PC-9 (cell line): ENCODE data around the gene DNASE1L1. TPM values are rescaled to one million over a fixed set of nuclear protein-coding genes. Genes with fewer than 3 reads are reported as not detected.

ENCODE experiments used
- BruUV-seq: library from RNA; stranded (reverse); fragments of 400-500 nt; replicated peaks from 2 replicates; lab custom pipeline; 2021; lab: Mats Ljungman, UMichigan
- CTCF ChIA-PET: fragments of 300-600 bp; sonication (Branson Sonifier 250); formaldehyde crosslinking; loops from one replicate; lab custom pipeline; 2022; ENCODE audit warnings: antibody characterized with exemption; lab: Charles Lee
- POLR2A ChIA-PET: fragments of 300-600 bp; sonication (Branson Sonifier 250); formaldehyde crosslinking; loops from one replicate; lab custom pipeline; 2022; ENCODE audit warnings: antibody characterized with exemption; ENCODE audit not compliant: unreplicated experiment; lab: Charles Lee
- DNase-seq, 2 experiments: peaks; one replicate each; pipeline versions ENCODE4 v3.0.0 to v3.0.0-alpha.2; 2015 to 2022; ENCODE audit warnings: mixed read lengths in 1 of 2
- H2AFZ ChIP-seq: fragments of 200-600 bp; sonication (generic); 2 replicates; pipeline ENCODE4 v1.8.1; 2017; ENCODE audit warnings: antibody characterized with exemption
- H3F3A ChIP-seq: fragments of 200-600 bp; sonication (generic); 2 replicates; pipeline ENCODE4 v1.8.1; 2017; ENCODE audit warnings: antibody characterized with exemption, mild to moderate bottlenecking, low read depth; ENCODE audit not compliant: insufficient read depth
- H3K27ac ChIP-seq: fragments of 200-600 bp; sonication (generic); 2 replicates; pipeline ENCODE4 v1.6.1; 2016; ENCODE audit warnings: mixed run types
- H3K27me3 ChIP-seq: fragments of 200-600 bp; sonication (generic); 2 replicates; pipeline ENCODE4 v1.6.1; 2016; ENCODE audit warnings: low read depth, mixed run types; ENCODE audit not compliant: insufficient read depth
- H3K36me3 ChIP-seq: fragments of 200-600 bp; sonication (generic); 2 replicates; pipeline ENCODE4 v1.6.1; 2016; ENCODE audit warnings: low read depth, mixed run types
- H3K4me1 ChIP-seq: fragments of 200-600 bp; sonication (generic); replicated peaks from 2 replicates; pipeline ENCODE4 v1.6.1; 2016; ENCODE audit warnings: mixed run types; ENCODE audit not compliant: insufficient read depth
- H3K4me2 ChIP-seq: fragments of 200-600 bp; sonication (generic); 2 replicates; pipeline ENCODE4 v1.6.1; 2017; ENCODE audit warnings: mixed run types
- H3K4me3 ChIP-seq: fragments of 200-600 bp; sonication (generic); 2 replicates; pipeline ENCODE4 v1.6.1; 2016; ENCODE audit warnings: mixed run types
- H3K79me2 ChIP-seq: fragments of 200-600 bp; sonication (generic); 2 replicates; pipeline ENCODE4 v1.6.1; 2017; ENCODE audit warnings: low read depth, mixed run types
- H3K9me2 ChIP-seq: fragments of 200-600 bp; sonication (generic); 2 replicates; pipeline ENCODE4 v1.8.1; 2017; ENCODE audit warnings: mild to moderate bottlenecking; ENCODE audit not compliant: insufficient read depth
- H3K9me3 ChIP-seq: fragments of 200-600 bp; sonication (generic); 2 replicates; pipeline ENCODE4 v1.8.1; 2016; ENCODE audit warnings: low read depth; ENCODE audit not compliant: insufficient read depth
- H4K20me1 ChIP-seq: fragments of 200-600 bp; sonication (generic); 2 replicates; pipeline ENCODE4 v1.8.1; 2017; ENCODE audit not compliant: insufficient read depth
- EZH2 ChIP-seq: fragments of 200-600 bp; sonication (generic); IDR thresholded peaks from 2 replicates; pipeline ENCODE4 v1.8.0; 2017; ENCODE audit warnings: antibody characterized with exemption, low read depth
- intact Hi-C: fragments of 100-400 bp; cut with micrococcal nuclease; formaldehyde crosslinking; loops from one replicate; pipeline ENCODE4 v1.10.0; 2022; ENCODE audit not compliant: unreplicated experiment
- total RNA-seq: library from RNA; stranded (reverse); gene quantifications from 2 replicates; pipeline ENCODE4 v1.2.3, GENCODE V29; 2021
- TF ChIP-seq, protein P1 (sequence below): fragments of 200-600 bp; sonication (generic); conservative IDR thresholded peaks from 2 replicates; pipeline ENCODE4 v1.6.1; 2017; ENCODE audit warnings: mixed run types, antibody characterized with exemption, mild to moderate bottlenecking, moderate library complexity

Gene DNASE1L1
- total RNA-seq, 1 experiment from 2014 or later = 28.3 TPM

DNA sequence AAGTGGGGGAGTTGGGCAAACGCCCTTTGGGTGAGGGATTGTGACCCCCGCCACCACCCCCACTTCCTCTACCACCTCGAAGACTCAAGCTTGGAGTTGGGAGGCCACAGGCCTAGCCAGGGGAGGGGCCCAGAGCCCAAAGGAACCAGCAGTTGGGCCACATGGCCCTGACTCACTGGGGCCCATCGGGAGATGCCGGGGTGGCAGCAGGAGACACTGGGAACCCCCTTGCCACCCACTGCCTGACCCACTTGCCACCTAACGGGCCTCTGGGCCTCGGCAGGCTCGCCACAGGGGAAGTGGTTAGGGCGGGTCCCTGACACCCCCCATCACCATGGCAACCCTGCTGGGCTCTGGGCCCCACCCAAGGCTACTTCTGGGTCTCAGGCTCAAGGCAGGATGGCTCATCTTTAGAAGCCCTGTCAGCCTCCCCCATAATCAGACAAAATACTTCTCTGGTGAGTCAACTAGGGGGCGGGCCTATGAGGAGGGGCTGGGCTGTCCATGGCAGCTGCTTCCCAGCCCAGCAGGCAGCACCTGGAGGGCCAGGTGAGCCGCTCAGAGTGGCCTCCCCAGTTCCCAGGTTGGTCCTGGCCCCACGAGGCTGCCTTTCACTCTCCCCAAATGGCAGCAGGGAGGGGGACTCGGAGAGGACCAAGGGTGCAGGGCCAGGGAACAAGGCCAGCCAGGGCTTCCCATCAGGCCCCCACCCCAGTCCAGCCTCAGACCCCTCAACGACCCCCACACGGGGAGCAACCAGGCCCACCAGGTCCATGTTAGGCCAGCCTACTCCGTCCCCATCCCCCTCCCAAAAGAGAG is 40.2 kb downstream of the DNASE1L1 start:
- BruUV-seq = no TSS peak
- CTCF ChIA-PET = interaction anchor here (0.5 kb wide), 1 partner anchor 248 kb away, joined by 4 read pairs; no protein-coding TSS in a partner anchor

GRCh38 chrX:154367474-154368308 is 41.4 kb downstream of the DNASE1L1 start:
- Histone ChIP-seq H2AFZ (no peak overlapping the region), H3K4me3 (no peak overlapping the region), H3F3A (no peaks in the 10 kb centered on the region; the same call in 1 of the 2 replicates), H3K9me3 (no peaks in the 10 kb centered on the region), H3K27ac (0 out of 2 replicates have a peak overlapping the region, but pooled peaks have one; percentile 23), H3K9me2 (no peaks in the 10 kb centered on the region), H4K20me1 (no peaks in the 10 kb centered on the region), H3K4me2 (peak overlapping the region; percentile 70; the same call in 1 of the 2 replicates), H3K27me3 (no peaks in the 10 kb centered on the region), H3K4me1 (no peaks in the 10 kb centered on the region), H3K36me3 (no peaks in the 10 kb centered on the region), H3K79me2 (peaks cover 35% of the 10 kb centered on the region)
- intact Hi-C loops = loop anchor here (2.0 kb wide), 1 partner anchor 643 kb away; the partner anchor contains the start of genes ABCD1 and BCAP31
- TF ChIP-seq EZH2 = no peak
- TF ChIP-seq, protein P1, sequence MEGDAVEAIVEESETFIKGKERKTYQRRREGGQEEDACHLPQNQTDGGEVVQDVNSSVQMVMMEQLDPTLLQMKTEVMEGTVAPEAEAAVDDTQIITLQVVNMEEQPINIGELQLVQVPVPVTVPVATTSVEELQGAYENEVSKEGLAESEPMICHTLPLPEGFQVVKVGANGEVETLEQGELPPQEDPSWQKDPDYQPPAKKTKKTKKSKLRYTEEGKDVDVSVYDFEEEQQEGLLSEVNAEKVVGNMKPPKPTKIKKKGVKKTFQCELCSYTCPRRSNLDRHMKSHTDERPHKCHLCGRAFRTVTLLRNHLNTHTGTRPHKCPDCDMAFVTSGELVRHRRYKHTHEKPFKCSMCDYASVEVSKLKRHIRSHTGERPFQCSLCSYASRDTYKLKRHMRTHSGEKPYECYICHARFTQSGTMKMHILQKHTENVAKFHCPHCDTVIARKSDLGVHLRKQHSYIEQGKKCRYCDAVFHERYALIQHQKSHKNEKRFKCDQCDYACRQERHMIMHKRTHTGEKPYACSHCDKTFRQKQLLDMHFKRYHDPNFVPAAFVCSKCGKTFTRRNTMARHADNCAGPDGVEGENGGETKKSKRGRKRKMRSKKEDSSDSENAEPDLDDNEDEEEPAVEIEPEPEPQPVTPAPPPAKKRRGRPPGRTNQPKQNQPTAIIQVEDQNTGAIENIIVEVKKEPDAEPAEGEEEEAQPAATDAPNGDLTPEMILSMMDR = no peak
- no TSS peak for BruUV-seq
- DNase-seq = no peak
- ChIA-PET POLR2A (no interaction called here), CTCF (interaction anchor here (0.6 kb wide), 1 partner anchor 164 kb away, joined by 6 read pairs; no protein-coding TSS in a partner anchor)

More for the DNA sequence above, 40.2 kb downstream of the DNASE1L1 start:
- peaks cover 35% of the 10 kb centered on the region for H3K79me2 ChIP-seq
- POLR2A ChIA-PET = interaction anchor here (0.5 to 1.1 kb wide), 12 partner anchors 17 to 570 kb away, joined by 4 to 14 read pairs (median 7); no protein-coding TSS in a partner anchor
- peak overlapping the region; percentile 89 for H3K27ac ChIP-seq
- DNase-seq = peak; percentile 79 to 94
- H3F3A ChIP-seq = no peaks in the 10 kb centered on the region; the same call in 1 of the 2 replicates
- H3K9me3 ChIP-seq = no peaks in the 10 kb centered on the region
- no peak overlapping the region for H2AFZ ChIP-seq
- H3K27me3 ChIP-seq = no peaks in the 10 kb centered on the region
- TF ChIP-seq, protein P1 = no peak
- TF ChIP-seq EZH2 = no peak
- peak overlapping the region; percentile 70 for H3K4me2 ChIP-seq
- intact Hi-C loops = loop anchor here (1.0 to 2.0 kb wide), 2 partner anchors 9 to 644 kb away; partner anchors contain the start of genes ABCD1 and BCAP31
- H3K9me2 ChIP-seq = no peaks in the 10 kb centered on the region
- H3K4me1 ChIP-seq = no peaks in the 10 kb centered on the region; the same call in 1 of the 2 replicates
- H4K20me1 ChIP-seq = no peaks in the 10 kb centered on the region
- H3K4me3 ChIP-seq = peak overlapping the region; percentile 56; the same call in 1 of the 2 replicates
- no peaks in the 10 kb centered on the region for H3K36me3 ChIP-seq

DNA sequence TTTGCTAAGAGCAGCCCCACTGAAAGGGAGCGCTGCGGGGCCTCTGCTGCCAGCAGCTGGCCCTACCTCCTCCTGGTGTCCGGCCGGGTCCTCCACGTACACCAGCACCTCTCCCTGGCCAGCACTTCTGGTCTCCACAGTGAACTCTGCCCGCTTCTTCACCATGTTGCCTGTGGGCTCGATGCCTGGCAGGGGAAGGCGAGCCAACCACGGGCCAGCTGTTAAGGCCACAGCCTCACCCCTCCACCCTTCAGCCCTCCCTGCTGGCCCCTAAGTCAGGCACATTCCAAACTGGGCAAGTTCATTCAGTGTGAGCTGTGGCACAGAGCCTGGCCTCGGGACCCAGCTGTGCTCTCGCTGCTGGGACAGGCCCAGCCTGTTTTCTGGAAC is 42.4 kb downstream of the DNASE1L1 start:
- Histone ChIP-seq H4K20me1 (no peaks in the 10 kb centered on the region), H2AFZ (no peak overlapping the region), H3K4me1 (no peaks in the 10 kb centered on the region), H3K27me3 (no peaks in the 10 kb centered on the region), H3K36me3 (no peaks in the 10 kb centered on the region), H3K4me3 (no peak overlapping the region), H3K27ac (no peak overlapping the region), H3K9me2 (no peaks in the 10 kb centered on the region), H3K4me2 (no peak overlapping the region), H3F3A (no peaks in the 10 kb centered on the region; the same call in 1 of the 2 replicates), H3K79me2 (peaks cover 35% of the 10 kb centered on the region), H3K9me3 (no peaks in the 10 kb centered on the region)
- BruUV-seq = no TSS peak
- POLR2A ChIA-PET = no interaction called here
- CTCF ChIA-PET = no interaction called here
- TF ChIP-seq, protein P1 = no peak
- no peak for TF ChIP-seq EZH2
- intact Hi-C loops = no loop called here
- no peak for DNase-seq
